GM04504 (cell line): ENCODE results near the gene PIAS2.

Source experiments
- DNase-seq: peaks from one replicate; pipeline ENCODE4 v3.0.0-alpha.2; 2012; ENCODE audit warnings: low read depth

The PIAS2 gene

GRCh38 chr18:46756559-46757201, 160.6 kb downstream of the PIAS2 start, which contains the start of gene ST8SIA5:
Gene ST8SIA5 (minus strand): TSS chr18:46757053. CDS start chr18:46756508, 545 bp downstream.
- no peak for DNase-seq

GRCh38 chr18:46756025-46756558, 161.2 kb downstream of the PIAS2 start:
- no peak for DNase-seq

GRCh38 chr18:46755315-46756024, 161.8 kb downstream of the PIAS2 start:
- no peak for DNase-seq

GRCh38 chr18:46754661-46755292, 162.5 kb downstream of the PIAS2 start:
- no peak for DNase-seq

- DNase-seq, result no peak
Observed at GRCh38 chr18:46754188-46754587, 163.1 kb downstream of the PIAS2 start.
